HuH-7.5 (cell line): Measurements from ENCODE around the gene PPP1R7.

Experiments
- DNase-seq: peaks from one replicate; pipeline ENCODE4 v3.0.0; 2011; ENCODE audit warnings: low spot score

Gene PPP1R7

DNA sequence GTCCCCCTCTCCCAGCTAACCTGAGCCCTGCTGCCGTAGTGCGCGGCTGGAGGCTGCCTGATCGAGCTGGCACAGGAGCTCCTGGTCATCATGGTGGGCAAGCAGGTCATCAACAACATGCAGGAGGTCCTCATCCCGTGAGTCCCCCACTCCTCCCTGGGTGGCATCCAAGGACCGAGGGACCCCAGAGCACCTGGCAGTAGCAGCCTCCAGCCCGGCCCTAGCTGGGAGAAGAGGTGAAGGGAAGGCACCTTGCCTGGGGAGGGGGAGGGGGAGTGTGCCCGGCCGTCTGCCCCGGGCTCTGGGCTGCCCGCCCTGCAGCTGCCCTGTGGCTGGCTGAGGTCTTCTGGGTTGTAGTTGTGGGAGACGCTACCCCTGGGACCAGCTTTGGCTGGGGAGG is 64.5 kb downstream of the PPP1R7 start:
- DNase-seq = no peak

DNA sequence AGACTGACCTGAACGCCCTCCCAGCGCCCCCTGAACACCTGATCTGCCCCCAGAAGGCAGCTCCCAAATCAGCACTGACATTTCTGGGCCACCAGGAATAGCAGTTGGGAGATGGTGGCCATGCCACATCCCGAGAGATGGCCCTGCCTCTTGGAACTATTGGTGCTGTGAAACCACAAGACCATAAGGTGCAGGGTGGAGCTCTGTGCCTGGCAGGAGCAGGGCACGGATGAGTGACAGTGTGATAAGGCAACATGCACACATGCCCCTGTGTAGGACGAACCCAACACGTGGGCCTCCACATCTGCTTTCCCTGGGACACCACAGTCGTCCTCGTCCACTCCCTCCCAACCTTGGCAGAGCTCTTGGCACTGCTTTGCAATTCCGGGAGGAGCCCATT is 65.2 kb downstream of the PPP1R7 start:
- no peak for DNase-seq

DNA sequence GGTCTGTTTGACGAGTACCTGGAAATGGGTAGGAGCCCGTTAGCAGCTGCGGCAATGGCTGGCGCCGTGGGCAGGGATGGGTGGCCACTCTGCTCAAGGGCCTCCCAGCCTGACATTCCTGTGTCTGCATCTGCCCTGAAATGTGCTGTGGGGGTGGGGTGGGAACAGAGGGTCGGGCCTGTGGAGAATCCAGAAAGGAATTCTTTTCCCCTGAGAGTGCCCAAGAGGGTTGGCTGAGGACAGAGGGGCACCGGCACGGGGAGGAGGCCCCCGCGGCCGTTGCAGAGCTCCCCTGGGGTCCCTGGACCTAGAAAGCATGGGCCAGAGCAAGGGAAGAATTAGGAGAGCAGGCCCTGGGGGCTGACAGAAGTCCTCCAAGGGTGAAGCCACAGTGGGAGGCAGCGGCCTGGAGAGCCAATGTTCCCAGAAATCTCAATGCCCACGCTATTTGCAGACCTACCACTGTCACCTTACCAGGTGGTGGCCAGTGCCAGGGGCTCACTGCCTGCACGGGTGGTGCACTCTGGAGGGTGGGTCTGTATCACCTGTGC is 66.0 kb downstream of the PPP1R7 start:
- no peak for DNase-seq

DNA sequence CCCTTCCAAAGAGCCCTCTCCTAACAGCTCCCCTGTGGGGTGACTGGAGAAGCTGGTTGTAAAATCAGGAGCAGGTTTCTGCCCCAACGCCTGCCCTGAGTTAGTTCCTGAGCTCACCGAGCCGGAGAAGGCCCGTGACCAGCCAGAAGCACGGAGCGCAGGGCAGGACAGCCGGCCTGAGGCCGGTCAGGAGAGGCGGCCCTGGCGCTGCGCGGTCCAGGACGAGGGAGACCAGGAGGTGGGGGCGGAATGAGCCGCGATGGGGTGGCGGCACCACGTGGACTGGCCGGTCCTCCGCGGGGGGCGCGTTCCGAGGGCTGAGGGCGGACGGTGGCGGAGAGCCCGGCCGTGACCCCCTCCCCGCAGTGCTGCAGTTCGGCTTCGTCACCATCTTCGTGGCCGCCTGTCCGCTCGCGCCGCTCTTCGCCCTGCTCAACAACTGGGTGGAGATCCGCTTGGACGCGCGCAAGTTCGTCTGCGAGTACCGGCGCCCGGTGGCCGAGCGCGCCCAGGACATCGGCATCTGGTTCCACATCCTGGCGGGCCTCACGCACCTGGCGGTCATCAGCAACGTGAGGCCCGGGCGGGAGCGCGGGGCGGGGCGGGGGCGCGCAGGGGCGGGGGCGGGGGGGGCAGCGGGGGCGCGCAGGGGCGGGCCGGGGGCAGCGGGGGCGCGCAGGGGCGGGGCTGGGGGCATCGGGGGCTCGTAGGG is 67.2 kb downstream of the PPP1R7 start:
- peak; percentile 94 for DNase-seq

DNA sequence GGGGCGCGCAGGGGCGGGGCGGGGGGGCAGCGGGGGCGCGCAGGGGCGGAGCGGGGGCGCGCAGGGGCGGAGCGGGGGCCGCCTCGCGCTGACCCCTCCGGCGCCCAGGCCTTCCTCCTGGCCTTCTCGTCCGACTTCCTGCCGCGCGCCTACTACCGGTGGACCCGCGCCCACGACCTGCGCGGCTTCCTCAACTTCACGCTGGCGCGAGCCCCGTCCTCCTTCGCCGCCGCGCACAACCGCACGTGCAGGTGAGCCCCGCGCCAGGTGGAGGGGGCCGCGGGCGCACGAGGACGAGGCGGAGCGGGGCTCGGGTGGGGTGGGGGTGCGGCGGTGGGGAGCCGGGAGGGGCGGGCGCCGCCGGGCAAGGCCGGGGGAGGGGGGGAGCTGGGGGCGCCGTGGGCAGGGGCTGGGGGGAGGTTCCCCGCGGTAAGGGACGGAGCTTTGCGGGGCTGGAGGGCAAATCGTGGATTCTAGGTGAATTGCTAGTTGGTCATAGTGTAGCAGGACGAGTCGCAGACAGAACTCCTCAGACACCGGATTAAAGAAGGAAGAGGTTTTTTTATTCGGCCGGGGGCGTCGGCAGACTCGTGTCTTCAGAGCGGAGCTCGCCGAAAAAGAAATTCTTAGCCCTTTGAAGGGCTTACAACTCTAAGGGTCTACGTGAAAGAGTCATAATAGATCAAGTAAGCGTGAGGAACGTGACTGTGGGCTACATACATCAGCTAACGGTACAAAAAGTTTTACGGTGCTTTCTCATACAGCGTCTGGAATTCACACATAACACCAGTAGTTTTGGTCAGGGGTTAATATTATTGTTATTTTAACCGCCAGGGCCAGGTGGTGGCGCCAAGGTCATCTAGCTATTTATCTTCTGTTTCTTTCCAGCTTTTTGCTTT is 68.1 kb downstream of the PPP1R7 start:
- DNase-seq = peak; percentile 81

DNA sequence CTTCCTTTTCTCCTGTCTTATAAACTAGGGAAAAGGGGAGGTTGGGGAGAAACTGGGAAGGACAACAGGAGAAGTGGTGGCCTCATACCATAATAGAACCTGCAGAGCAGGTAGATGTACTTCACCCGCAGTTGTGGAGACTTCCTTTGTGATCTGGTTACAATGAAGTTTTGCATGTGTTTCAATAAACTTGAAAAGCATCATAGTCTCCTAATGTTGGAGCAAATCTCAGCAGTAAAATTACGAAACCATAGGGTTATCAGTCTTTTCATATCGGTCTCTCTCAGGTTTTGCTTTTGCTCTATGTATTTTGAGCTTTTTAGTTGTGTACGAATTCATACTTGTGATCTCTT is 68.7 kb downstream of the PPP1R7 start:
- DNase-seq = no peak

DNA sequence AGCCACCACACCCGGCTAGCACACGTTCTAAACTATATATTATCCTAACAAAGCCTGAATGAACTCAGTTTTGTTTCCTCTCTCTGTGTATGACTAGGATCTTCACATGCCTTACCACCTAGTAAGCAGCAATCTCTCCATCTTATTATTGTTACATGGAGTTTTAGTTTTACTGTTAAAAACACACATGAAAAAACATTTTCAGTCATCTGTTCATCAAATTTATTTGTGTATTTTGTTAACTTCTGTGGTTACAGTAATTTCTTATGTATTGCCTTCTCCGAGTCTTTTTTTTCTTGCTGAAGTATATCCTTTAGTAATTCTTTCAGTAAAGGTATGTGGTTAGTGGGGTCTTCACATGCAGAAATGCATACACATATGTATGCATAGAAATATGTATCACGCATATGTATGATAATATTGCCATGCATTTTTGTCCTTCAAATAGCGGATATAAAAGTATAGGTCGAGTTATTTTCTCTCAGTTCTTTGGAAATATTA is 69.6 kb downstream of the PPP1R7 start:
- DNase-seq = no peak

DNA sequence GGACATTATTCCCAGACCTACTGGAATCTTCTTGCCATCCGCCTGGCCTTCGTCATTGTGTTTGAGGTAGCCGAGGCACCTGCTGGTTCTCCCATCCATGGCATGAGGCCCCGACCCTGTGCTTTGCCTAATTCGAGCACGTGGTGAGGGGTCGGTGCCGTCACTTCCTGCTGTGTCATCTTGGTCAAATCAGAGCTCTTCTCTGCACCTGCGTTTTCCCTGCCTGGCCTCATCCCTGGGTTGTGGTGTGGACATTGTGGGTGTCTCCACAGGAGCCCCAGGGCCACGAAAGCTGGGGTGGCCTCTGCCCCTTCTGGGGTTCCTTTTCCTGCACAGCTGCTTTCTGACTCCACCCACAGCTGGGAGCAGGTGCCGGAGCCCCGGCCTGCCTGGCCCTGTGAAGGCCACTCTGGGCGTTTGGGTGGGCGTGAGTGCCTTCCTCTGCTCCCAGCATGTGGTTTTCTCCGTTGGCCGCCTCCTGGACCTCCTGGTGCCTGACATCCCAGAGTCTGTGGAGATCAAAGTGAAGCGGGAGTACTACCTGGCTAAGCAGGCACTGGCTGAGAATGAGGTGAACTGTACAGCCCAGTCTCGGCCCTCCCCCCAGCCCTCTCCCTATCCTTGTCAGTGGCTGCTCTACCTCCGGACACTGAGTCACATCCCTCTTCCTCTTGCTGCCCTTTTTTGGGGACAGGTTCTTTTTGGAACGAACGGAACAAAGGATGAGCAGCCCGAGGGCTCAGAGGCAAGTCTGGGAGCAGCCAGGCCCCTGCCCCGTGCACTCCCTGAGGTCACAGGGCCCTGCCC is 73.1 kb downstream of the PPP1R7 start:
- DNase-seq = no peak

DNA sequence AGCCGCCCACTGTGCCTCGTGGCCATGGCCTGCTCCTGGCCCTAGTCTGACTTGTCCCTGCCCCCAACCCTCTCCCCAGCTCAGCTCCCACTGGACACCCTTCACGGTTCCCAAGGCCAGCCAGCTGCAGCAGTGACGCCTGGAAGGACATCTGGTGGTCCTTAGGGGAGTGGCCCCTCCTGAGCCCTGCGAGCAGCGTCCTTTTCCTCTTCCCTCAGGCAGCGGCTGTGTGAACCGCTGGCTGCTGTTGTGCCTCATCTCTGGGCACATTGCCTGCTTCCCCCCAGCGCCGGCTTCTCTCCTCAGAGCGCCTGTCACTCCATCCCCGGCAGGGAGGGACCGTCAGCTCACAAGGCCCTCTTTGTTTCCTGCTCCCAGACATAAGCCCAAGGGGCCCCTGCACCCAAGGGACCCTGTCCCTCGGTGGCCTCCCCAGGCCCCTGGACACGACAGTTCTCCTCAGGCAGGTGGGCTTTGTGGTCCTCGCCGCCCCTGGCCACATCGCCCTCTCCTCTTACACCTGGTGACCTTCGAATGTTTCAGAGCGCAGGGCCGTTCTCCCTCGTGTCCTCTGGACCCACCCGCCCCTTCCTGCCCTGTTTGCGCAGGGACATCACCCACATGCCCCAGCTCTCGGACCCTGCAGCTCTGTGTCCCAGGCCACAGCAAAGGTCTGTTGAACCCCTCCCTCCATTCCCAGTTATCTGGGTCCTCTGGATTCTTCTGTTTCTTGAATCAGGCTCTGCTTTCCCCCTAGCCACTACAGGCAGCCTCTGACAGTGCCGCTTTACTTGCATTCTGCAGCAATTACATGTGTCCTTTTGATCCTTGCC is 74.0 kb downstream of the PPP1R7 start:
- DNase-seq = no peak

DNA sequence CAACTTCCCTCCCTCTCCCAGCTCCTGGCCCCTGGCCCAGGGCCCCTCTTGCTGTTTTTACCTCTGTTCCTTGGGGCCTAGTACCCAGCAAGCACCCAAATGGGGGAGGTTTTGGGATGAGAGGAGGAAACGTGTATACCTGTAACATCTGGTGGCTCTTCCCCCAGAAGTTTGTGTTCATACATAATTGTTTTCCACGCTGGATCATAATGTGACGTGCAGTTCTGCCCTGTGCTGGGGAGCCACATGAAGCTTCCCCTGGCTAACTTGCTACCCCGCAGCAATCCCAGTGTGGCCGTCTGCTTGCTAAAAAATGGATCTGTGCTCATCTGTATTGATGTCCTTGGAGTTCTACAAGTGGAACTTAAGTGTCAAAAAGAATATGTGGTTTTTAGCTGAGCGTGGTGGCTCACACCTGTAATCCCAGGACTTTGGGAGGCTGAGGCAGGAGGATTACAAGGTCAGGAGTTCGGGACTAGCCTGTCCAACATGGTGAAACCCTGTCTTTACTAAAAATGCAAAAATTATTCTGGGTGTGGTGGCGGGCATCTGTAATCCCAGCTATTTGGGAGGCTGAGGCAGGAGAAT is 74.7 kb downstream of the PPP1R7 start:
- no peak for DNase-seq

DNA sequence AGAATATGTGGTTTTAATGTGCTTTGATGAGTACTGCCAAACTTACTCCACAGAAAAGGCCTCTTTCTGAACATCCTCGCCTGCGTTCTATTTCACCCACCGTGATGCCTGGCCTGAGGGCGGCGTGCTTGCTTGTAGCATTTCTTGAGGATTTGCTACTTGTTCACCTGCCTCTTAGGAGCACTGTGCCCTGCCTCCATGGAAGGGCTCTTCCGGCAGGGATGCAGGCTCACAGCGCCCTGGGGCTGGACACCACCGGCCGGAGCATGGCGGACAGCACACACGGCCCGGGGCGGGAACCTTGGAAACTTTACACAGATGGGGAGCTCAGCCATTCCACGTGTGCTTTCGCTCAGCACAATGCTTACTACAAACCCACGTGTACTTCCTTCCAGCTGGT is 75.3 kb downstream of the PPP1R7 start:
- DNase-seq = no peak

DNA sequence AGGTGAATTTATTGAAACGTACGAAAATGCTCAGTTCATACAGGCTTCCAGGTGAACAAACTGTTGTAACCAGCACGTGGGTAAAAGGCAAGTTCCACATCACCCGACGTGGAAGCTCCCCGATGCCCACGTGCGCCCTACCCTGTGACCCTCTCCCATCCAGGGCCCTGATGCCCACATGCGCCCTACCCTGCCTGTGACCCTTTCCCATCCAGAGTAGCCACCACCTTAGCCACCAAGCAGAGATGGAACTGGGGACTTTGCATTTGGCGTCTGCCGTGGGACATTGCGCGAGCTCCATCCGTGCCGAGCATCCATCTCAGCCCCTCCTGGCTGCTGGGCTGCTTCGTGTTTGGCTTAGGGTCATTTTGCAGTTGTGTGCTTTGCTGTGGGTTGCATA is 75.7 kb downstream of the PPP1R7 start:
- DNase-seq = no peak

DNA sequence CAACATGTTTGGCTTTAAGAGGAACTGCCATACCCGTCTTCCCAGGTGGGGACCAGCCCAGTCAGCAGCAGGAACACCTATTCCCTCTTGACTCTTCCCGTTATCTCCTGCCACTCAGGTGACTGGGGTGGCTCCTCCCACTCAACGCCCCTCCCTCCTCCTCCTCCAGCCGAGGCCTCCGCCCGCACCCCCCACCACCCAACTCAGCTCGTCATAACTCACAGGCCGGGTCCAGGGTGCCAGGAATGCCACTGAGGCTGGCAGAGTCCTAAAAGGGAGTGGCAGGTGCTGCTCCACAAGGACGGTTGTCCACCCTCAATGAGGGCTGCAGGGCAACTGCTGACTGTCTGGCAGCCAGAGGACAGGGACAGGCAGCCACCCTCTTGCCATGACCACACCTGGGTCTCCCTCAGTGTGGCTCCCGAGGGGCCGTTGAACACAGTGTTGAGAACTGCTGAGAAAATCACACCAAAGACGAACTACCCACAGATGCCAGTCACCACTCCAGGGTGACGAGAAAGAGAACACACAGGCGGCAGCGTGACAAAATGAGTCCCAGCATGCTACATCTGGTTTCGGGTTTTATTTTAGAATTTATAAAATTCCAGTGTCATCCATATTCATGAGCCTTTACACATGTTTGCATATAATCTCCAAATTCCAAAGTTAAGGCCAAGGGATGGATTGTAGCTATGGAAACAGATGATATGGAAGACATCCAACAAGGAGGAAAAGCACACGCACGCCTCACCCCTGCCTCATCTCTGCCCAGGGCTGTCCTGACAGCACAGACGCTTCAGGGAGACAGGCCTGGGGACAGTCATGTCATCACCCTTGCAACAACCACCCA is 76.7 kb downstream of the PPP1R7 start:
- DNase-seq = no peak

DNA sequence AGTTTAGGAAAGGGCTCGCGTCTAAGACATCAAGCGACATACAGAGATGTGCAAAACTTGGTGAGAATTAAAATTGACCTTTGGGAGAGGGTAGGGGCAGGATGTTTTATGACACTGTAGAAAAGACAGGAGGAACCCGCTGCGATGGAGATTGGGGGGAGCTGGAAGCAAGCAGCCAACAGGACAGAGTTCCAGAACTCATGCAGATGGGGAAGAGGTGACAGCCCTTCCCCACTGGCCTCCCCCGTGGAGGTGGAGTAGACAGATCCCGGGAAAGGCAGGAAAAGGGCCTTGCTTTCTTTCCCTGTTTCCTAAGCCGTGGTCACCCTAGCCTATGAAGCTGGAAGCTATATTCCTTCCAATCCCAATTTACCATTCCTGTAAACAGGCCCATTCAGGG is 77.3 kb downstream of the PPP1R7 start:
- no peak for DNase-seq

DNA sequence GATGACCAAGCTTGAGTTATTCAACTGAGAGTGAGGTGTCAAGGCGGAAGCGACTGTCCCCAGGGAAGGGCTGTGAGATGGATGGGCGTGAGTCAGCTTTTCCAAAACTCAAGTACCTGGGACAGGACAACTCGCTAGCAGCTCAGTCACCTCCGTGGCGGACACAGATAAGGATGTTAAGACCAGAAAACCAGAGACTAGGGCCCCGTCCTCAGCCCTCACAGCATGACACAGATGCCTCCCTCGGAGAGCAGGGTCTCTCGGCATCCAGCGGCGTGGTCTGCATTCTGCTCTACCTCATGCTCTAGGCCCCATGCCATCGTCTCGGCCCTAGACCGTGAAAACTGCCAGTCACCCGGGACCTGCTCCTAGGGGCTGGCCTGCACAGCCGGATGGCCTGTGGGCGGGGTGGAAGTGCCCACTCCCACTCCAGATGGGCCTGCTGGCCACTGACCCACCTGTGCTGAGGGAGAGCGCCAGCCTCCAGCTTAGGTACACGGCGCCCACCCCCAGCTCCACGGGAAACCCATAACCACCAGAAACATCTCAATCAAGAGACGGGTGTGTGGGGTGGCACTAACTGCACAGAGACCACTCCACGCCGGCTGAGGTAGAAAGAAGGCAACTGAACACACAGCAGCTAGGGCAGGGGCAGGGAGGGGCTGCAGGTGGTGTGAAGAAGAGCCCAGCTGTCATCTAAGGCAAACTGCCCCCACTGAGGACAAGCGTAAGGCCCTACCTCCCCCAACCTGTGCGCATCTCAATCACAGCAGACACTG is 78.0 kb downstream of the PPP1R7 start:
- DNase-seq = no peak

DNA sequence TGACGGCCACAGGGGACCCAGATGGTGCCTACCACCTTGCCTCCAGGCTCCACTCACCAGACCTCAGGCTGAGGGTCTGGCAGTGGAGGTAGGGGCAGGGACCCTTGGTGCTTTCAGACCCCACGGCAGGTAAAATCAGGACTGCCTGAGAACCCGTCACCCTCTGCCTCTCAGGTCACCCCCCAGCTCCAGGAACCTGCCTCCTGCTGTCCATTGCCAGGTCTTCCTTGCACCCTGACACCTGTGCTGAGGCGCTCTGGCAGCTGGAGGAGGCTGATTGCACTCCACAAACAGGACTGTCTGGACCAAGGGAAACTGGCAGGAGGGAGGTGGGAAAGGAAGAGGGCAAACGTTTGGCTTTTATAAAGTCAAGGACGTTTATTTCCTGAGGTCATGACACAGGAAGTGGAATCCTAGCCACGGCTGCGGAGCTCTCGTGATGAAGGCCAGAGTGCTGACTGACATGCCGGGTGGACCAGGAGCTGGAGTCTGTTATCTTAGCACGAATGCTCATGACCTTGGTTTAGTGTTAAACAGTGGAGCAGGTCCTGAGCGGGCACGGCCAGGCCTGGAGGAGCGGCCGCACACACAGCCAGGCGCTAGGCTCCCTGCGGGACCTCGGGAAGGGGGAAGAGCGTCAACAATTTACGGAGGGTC is 78.7 kb downstream of the PPP1R7 start:
- DNase-seq = no peak

DNA sequence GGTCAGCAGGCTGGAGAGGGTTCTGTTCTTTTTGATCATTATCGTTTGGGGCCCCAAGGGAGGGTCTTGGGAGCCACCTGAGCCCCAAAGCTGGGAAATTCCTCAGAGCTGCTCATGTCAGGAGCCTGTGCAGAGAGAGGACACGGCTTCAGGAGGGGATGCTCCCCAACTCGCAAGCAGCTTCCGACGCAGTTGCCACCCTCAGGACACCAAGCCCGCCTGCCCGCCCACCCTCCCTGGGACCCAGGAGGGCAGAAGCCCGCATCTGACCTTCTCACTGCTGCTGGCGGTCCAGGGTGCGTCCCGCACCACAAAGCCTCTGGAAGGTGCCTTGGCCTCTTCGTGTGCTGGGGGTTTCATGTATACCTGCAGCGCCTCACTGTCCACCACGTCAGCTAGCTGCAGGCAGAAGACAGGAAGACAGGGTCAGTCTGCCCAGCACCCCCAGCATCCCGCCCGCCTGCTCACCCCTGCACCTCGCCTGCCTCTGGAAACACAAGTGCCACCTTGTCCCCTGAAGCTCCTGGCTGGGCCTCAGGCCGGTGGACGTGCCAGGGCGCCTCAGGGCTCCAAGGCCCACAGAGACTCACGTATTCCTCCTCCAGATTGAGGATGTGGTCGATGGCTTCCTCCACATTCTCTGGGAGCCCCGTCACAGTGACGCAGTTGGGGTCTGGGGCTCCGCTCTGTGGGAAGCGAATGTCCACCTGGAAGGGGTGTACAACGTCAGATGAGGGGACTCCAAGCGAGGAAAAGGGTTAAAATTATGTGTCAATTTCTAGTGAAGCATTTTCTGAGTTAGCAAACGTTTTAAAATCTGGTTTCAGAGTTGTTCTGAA is 79.5 kb downstream of the PPP1R7 start:
- DNase-seq = no peak

DNA sequence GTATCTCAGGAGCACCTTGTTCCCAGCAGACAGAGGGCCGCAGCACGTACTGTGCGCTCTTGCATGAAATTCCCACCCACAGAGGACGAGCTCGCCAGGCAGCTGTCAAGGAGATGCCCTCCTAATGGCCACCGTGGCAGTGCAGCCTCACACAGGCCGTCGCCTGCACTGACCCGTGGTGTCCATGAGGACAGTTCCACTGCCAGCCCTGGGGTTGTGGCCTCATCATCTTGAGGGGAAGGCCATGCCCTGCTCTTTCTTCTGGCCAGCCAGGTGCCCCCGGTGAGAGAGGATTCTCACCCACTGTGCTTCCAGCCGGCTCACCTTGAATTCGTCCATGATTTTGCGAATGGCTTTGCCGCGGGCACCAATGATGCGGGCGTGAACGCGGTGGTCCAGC is 80.2 kb downstream of the PPP1R7 start:
- DNase-seq = no peak
